CD1c-positive myeloid dendritic cell (primary cell): ENCODE data around the gene KIAA0930.
"Not testable (repeated sequence)": the region's sequence is repeated elsewhere in the genome, so short reads cannot be mapped to it uniquely, and the experiment has no call there.

Experiments used
- DNase-seq: peaks from one replicate; pipeline ENCODE4 v3.0.0-alpha.2; 2016; ENCODE audit errors: extremely low spot score

Gene KIAA0930

DNA sequence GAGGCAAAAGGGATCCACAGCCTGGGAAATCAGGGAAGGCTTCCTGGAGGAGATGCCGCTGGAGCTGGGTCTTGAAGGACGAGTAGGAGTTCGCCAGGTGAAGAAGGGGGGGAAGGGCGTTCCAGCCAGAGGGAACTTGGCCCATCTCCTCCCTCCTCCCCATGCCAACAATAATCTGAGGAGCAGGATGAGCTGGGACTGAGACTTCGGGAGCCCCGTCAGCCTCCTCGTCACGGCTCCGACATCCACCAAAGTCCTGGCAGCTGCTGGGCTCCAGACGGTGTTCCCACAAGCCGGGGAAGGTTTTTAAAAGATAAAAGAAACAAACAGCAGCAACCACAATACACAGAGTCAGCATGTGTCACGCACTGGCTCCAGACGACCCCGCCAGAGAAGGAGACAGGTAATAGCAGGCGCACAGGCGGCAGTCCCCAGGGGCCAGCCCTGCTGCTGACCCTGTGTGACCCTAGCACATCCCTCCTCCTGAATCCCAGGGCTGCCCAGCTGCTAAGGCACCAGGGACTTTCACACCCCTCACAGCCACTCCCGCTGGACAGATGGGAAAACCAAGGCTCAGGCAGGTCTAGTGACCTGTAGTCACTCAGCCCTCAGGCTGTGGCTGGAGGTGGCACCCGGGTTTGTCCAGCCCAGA is 39.7 kb downstream of the KIAA0930 start:
- DNase-seq, result no peak

DNA sequence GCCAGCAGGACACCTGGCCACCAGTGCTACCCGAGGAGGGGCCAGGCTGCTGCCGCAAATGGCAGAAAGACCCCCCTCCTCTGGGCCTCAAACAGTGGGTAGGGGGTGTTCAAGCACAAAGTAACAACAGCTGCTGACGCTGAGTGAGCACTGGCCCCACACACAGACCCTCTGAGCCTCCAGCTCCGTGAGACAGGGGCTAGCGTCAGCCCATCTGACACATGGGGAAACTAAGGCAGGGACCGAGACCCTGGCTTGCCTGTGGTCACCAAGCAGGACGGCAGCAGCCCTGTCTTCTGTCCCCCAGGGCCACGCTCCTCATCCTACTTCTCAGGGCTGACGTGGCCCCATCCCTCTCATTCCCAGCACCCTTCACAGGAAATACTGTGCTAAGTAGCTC is 40.5 kb downstream of the KIAA0930 start:
- no peak for DNase-seq

- DNase-seq, result no peak
These were observed 41.0 kb downstream of the KIAA0930 start for GRCh38 chr22:45199723-45200122.

GRCh38 chr22:45198463-45198795 is 42.3 kb downstream of the KIAA0930 start:
- no peak for DNase-seq

- no peak for DNase-seq
These were observed 42.9 kb downstream of the KIAA0930 start for GRCh38 chr22:45197606-45198462.

DNA sequence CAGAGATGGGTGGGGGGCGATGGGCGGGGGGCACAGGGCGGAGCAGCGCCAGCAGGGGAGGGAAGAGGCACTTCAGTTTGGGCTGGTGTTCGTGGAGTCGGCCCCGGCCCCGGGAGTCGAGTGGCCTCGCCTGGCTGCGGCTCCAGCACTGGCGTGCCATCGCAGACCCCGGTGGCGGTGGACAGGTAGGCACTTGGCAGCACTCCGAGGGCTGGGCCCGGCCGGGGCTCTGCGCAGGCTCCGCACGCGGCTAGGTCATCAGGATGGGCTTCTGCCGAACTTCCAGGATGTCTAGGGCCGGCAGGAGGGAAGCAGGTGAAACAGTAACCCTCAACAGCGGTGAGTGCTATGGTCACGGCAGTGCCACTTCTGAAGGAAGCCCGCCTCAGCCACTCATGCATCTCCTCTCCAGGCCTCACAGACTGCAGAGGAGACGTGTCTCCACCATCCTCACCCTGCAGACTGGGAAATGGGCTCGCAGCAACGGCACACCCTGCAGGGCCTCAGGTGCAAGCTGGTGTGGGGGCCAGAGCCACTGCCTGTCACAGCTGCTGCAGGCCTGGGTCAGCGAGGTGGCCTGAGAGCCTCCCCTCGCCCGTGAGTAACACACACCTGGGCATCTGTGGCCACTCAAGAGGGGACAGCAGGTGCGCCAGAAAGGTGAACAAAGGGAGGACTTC is 43.6 kb downstream of the KIAA0930 start:
- DNase-seq, result no peak

GRCh38 chr22:45196308-45196707 is 44.4 kb downstream of the KIAA0930 start:
- no peak for DNase-seq

DNA sequence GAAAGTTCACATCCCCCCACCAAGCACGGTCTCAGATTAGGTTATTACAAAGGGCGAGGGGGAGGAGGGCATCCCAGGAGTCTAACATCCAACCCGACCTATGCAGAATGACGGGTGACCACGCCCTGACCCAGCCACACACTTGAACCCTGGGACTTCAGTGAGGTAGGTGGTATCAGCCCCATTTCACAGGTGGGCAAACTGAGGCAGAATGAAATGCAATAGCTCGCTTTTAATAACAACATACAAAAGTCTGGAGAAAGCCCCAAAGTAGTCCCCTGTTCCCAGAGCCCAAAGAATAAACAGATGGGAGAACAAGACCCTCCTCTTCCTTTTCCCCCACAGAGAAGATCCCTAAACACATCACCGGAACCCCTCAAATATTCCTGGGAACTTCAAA is 45.1 kb downstream of the KIAA0930 start:
- no peak for DNase-seq

GRCh38 chr22:45194686-45195085 is 46.0 kb downstream of the KIAA0930 start:
- DNase-seq, result no peak

DNA sequence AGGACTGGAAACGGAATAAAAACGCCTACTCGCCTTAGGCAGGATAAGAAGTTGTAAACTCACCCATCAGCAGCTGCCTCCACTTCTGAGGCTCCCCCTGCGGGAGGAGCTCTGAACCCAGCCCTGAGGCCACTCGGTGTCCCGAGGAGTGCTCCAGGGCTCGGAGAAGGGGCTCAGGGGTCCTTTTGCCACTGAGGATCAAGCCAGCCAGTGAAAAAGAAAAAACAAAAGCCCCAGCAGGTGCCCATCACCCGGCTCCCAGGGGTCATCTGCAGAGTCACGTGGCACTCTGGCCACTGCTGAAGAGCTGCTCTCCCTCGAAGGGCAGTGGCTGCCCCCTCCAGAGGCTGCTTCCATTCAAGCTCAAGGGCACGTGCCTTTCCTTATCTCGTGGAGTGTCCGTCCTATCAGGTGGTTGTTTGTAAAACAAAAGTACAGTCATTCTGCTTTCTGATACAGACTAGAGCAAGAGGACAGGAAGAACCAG is 48.0 kb downstream of the KIAA0930 start:
- no peak for DNase-seq

- not testable (repeated sequence) for DNase-seq
These were observed 48.9 kb downstream of the KIAA0930 start for GRCh38 chr22:45191746-45192145.

DNA sequence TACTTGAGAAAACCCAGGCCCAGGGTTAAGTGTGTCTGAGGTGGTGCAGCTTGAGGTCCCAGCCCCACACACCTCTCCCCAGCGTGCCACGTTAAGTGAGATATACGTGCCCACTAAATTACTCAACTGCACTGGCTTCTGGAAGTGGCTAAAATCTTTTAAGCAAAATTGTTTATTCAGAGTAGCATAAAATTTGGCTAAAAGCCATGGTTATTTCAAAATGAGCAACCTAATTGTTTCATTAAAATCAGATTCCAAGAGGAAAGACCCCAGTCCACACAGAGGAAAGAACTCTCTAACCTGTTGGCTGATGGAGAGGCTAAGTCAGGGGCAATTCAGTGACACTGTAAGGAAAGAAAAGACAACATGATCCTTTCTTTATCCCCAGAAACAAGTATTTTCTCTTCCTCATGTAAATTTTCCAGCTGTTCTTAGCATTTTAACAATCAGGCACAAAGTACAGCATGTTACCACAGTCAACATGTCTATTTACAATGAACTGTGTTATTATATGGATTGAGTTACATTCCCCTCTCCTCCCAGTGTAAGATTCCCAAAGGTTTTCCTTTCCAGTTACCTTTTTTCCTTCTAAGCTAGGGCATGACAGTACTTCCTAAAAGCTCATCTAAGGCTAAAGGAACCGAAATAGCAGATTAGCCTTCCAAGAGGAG is 50.4 kb downstream of the KIAA0930 start:
- no peak for DNase-seq

DNA sequence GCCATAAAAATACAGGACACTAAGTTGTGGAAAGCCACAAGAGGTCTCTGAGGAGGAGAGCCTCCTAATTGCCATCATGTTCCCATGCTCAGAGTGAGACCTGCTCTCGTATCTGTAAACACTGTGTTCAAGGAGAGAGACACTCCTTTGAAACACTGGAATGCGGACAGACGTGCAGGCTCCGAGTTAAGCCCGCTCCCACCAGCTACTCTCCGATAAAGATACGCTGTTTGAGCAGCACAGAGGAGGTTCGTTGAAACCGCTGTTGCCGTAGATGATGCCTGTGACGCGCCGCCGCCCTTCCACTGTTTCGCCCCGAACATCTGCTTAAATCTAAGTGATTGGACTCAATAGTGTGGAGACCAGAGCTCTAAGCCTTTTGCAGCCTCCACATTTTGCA is 51.9 kb downstream of the KIAA0930 start:
- no peak for DNase-seq

DNA sequence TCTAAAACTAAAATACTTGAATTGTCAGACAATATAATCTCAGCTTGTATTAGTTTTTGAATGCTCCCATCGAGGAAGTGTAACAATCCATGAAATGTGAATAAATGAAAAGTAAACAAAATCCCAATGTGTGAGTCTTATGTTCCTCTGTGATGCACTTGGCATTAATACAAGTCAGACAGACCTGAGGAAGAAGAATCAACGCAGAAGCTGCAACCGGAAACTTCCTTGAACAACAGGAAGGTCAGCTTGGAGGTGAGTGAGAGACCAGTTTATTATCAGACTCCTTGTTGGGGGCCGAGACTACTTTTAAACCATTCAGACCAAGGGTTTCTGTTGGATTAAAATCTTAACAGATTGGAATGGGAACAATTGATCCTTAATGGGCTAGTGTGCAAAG is 52.8 kb downstream of the KIAA0930 start:
- DNase-seq, result no peak

DNA sequence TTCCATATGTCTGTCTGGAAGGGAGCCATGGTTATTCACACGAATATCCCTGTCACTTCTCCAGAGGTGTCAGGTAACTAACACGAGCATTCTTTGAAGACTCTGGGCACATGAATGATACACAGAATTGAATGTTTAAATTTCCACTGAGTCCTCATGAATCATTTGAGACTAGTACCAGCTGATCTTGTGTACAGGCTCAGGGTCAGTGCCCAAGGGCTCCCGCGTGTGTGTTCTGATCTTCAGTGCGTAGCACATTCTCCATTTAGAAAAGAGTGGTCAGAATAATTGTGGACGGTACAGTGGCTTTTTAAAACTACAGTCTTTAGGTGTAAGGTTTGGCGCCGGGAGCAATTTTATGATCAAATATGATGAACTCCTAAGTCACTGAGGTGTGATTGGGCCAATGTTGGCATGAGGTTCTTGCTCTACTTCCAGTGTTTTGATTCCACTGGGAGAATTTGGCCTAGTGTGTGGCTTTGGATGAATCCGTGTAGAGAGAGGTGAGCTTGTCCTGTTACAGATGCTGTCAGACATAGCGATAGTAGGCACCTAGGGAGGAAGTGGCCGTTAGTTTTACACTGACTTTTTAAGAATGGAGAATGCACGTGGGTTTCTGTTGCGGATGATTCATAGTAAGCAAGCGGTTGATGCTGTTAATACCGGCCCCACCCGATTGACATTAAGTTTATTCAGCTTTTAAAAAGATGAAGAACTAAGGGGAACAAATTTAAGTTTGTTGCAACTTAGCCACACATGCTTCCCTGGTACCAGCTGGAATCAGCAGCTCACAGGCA is 54.8 kb downstream of the KIAA0930 start:
- DNase-seq, result peak; percentile 34

GRCh38 chr22:45183974-45184373 is 56.7 kb downstream of the KIAA0930 start:
- no peak for DNase-seq

- DNase-seq, result no peak
These were observed 58.9 kb downstream of the KIAA0930 start for GRCh38 chr22:45181766-45182165.

DNA sequence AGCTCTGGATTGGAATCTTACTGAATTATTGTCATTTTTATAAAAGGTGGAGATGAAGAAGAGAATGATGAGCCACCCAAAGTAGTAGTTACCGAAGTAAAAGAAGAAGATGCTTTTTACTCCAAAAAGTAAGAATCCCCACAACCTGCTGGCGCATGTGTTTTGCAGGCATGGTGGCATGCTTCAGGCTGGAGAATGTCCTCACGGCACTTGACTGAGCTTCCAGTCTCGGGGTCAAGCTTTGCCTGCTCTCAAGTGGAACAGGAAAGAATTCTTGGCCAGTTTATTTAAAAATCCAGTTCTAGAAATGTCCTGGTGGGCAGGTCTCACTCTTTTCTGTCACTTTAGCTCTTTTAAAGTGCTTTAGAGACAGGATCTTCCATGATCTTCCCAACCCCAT is 59.5 kb downstream of the KIAA0930 start:
- DNase-seq, result no peak

- DNase-seq, result no peak
These were observed 60.5 kb downstream of the KIAA0930 start for GRCh38 chr22:45180146-45180679.

DNA sequence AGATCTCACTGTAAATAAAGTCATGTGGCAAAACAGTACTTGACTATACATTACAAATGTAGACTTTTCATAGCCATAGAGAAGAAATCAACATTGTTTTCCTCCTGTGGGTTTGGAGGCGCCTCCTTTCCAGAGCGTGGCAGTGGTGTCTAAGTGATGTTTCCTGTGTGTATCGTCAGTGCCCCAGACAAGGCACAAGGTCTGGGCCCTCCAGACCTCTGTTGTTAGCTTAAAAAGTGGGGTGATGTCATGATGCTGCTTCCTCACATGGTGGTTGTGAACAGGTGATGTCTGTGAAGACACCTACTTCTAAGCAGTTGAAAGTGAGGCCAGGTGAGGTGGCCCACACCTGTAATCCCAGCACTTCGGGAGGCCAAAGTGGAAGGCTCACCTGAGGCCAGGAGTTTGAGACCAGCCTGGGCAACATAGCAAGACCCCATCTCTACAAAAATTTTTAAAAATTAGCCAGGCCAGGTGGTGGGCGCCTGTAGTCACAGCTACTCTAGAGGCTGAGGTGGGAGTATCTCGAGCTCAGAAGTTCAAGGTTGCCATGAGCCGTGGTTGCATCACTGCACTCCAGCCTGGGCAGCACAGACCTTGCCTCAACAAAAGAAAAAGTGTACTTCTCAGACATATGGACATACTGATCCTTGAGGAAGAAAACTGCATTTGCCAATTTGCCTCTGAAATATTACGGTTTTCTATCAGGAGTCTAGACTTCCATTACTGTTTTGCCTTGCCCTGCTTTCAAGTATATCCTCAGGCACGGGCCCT is 61.2 kb downstream of the KIAA0930 start:
- DNase-seq, result no peak
